ENCODE data around the gene DCST1. TPM values are rescaled to one million over a fixed set of nuclear protein-coding genes. Genes with fewer than 3 reads are reported as not detected.

Gene DCST1
- total RNA-seq, 1 experiment from 2014 or later, result 0.17 TPM

DNA sequence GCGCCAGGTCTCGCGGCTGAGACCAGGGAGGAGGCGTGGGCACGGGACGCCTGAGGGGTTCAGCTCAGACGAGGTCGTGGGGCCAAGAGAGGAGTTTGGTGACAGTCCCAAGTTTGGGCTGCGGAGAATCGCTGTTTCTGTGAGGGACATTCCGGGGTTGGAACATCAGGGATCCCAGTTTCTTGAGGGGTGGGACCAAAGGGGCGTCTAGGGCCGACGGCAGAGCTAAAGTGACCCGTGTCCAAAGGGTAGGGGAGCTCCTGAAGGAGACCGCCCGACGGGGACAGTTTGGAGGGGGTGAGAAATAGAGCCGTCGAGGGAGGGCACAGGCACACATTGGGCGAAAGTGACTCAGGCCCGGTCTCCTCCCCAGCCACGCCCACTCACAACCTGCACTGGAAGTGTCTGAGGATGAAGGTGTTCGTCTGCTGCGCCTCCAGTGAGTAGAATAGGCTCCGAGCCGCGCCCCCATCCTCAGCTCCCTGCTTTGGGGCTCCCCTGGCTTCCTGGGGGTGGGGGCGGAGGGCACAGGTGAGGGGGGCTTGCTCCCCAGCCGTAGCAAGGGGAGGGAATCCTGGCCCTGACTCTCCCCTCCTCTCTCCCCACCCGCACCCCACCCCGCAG lies 52.0 kb downstream of the DCST1 start:
- CTCF ChIA-PET, result interaction anchor here (0.6 to 2.2 kb wide), 20 partner anchors 10 to 416 kb away, joined by 3 to 28 read pairs (median 10); partner anchors contain the start of genes ADAM15, EFNA4, KRTCAP2 and PMVK
- intact Hi-C loops (cut with micrococcal nuclease; ENCODE audit: unreplicated experiment), result loop anchor here (2.0 kb wide), 1 partner anchor 527 kb away; the partner anchor contains the start of gene UBE2Q1
- peaks cover 36% of the 10 kb centered on the region for H3K36me3 Mint-ChIP-seq (ENCODE audit: insufficient read depth, unreplicated experiment)
- TF ChIP-seq, protein P1, sequence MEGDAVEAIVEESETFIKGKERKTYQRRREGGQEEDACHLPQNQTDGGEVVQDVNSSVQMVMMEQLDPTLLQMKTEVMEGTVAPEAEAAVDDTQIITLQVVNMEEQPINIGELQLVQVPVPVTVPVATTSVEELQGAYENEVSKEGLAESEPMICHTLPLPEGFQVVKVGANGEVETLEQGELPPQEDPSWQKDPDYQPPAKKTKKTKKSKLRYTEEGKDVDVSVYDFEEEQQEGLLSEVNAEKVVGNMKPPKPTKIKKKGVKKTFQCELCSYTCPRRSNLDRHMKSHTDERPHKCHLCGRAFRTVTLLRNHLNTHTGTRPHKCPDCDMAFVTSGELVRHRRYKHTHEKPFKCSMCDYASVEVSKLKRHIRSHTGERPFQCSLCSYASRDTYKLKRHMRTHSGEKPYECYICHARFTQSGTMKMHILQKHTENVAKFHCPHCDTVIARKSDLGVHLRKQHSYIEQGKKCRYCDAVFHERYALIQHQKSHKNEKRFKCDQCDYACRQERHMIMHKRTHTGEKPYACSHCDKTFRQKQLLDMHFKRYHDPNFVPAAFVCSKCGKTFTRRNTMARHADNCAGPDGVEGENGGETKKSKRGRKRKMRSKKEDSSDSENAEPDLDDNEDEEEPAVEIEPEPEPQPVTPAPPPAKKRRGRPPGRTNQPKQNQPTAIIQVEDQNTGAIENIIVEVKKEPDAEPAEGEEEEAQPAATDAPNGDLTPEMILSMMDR (IDR thresholded peaks at IDR 0.05; ENCODE audit: unreplicated experiment), result no peak
- H3K4me1 Mint-ChIP-seq (ENCODE audit: low read depth, unreplicated experiment), result peaks cover 44% of the 10 kb centered on the region
- no TSS peak for BruUV-seq (replicated peaks)
- peak overlapping the region; percentile 62 for H3K27ac Mint-ChIP-seq (ENCODE audit: unreplicated experiment)
- peak overlapping the region; percentile 96 for H3K4me3 Mint-ChIP-seq (ENCODE audit: low read depth, unreplicated experiment)
- DNase-seq, result peak; percentile 77
- peaks cover 39% of the 10 kb centered on the region for H3K27me3 Mint-ChIP-seq (ENCODE audit: unreplicated experiment)
- no peaks in the 10 kb centered on the region for H3K9me3 Mint-ChIP-seq (ENCODE audit: low read depth, unreplicated experiment)

DNA sequence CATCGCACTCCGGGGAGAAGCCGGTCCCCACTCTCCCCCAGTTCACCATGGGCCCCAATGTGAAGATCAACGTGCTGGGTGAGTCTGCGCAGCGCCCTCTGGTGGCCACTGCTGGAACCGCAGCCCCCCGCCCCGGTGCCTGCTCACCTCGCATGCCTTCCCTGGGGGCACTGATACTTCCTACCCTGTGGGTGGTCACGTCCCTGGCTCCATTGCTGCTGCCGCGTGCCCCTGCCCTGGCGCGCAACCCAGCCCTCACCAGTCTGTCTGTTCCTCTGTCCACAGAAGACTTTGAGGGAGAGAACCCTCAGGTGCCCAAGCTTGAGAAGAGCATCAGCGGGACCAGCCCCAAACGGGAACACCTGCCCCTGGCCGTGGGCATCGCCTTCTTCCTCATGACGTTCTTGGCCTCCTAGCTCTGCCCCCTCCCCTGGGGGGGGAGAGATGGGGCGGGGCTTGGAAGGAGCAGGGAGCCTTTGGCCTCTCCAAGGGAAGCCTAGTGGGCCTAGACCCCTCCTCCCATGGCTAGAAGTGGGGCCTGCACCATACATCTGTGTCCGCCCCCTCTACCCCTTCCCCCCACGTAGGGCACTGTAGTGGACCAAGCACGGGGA lies 52.6 kb downstream of the DCST1 start:
- Mint-ChIP-seq H3K9me3 (ENCODE audit: low read depth, unreplicated experiment) (no peaks in the 10 kb centered on the region), H3K4me3 (ENCODE audit: low read depth, unreplicated experiment) (peak overlapping the region; percentile 96), H3K27ac (ENCODE audit: unreplicated experiment) (no peak overlapping the region), H3K27me3 (ENCODE audit: unreplicated experiment) (peaks cover 34% of the 10 kb centered on the region), H3K4me1 (ENCODE audit: low read depth, unreplicated experiment) (peaks cover 42% of the 10 kb centered on the region), H3K36me3 (ENCODE audit: insufficient read depth, unreplicated experiment) (peaks cover 36% of the 10 kb centered on the region)
- intact Hi-C loops (cut with micrococcal nuclease; ENCODE audit: unreplicated experiment), result no loop called here
- CTCF ChIA-PET, result interaction anchor here (0.6 to 2.1 kb wide), 6 partner anchors 11 to 90 kb away, joined by 3 to 26 read pairs (median 10); no protein-coding TSS in a partner anchor
- peak; percentile 85 for DNase-seq
- no TSS peak for BruUV-seq (replicated peaks)
- TF ChIP-seq, protein P1 (IDR thresholded peaks at IDR 0.05; ENCODE audit: unreplicated experiment), result peak; percentile 100

- intact Hi-C loops (cut with micrococcal nuclease; ENCODE audit: unreplicated experiment), result no loop called here
- DNase-seq, result no peak
- BruUV-seq (replicated peaks), result no TSS peak
- H3K9me3 Mint-ChIP-seq (ENCODE audit: low read depth, unreplicated experiment), result no peaks in the 10 kb centered on the region
- CTCF ChIA-PET, result no interaction called here
- TF ChIP-seq, protein P1 (IDR thresholded peaks at IDR 0.05; ENCODE audit: unreplicated experiment), result no peak
- peaks cover 30% of the 10 kb centered on the region for H3K36me3 Mint-ChIP-seq (ENCODE audit: insufficient read depth, unreplicated experiment)
- peak overlapping the region; percentile 96 for H3K4me3 Mint-ChIP-seq (ENCODE audit: low read depth, unreplicated experiment)
- no peak overlapping the region for H3K27ac Mint-ChIP-seq (ENCODE audit: unreplicated experiment)
- peaks cover 26% of the 10 kb centered on the region for H3K27me3 Mint-ChIP-seq (ENCODE audit: unreplicated experiment)
- H3K4me1 Mint-ChIP-seq (ENCODE audit: low read depth, unreplicated experiment), result peaks cover 34% of the 10 kb centered on the region
Observed at GRCh38 chr1:155086856-155087535, 53.4 kb downstream of the DCST1 start.
